Stimulated activated CD8-positive, alpha-beta memory T cell treated with anti-CD3 and anti-CD28 coated beads, Interleukin-12 subunit alpha, Interleukin-12 subunit beta, amount 100 ng/mL, for 1 hour (primary cell): ENCODE data around the gene MYF6.
"Not testable (repeated sequence)": the region's sequence is repeated elsewhere in the genome, so short reads cannot be mapped to it uniquely, and the experiment has no call there.

Source experiments
- DNase-seq: peaks from one replicate; pipeline ENCODE4 v3.0.0-alpha.2; 2020; ENCODE audit warnings: low read depth

MYF6 gene

GRCh38 chr12:80707126-80707829 lies at the start of gene MYF6:
TSS of gene MYF6 (plus strand) at chr12:80707634. CDS start at chr12:80707720, 86 bp downstream.
- no peak for DNase-seq

GRCh38 chr12:80659512-80660063 lies 47.8 kb upstream of the MYF6 start:
- no peak for DNase-seq

- no peak for DNase-seq
Observed at GRCh38 chr12:80662586-80662985, 44.8 kb upstream of the MYF6 start.

GRCh38 chr12:80670214-80670613 lies 37.2 kb upstream of the MYF6 start:
- DNase-seq, result no peak

- DNase-seq, result not testable (repeated sequence)
Observed at GRCh38 chr12:80676042-80676636, 31.3 kb upstream of the MYF6 start.

GRCh38 chr12:80676856-80677255 lies 30.6 kb upstream of the MYF6 start:
- DNase-seq, result no peak

GRCh38 chr12:80677994-80678393 lies 29.4 kb upstream of the MYF6 start:
- no peak for DNase-seq

- DNase-seq, result no peak
Observed at GRCh38 chr12:80679346-80680131, 27.9 kb upstream of the MYF6 start.

- DNase-seq, result no peak
Observed at GRCh38 chr12:80681287-80681686, 26.1 kb upstream of the MYF6 start.

- no peak for DNase-seq
Observed at GRCh38 chr12:80681786-80682185, 25.6 kb upstream of the MYF6 start.

- no peak for DNase-seq
Observed at GRCh38 chr12:80684077-80684495, 23.3 kb upstream of the MYF6 start.

GRCh38 chr12:80690090-80690489 lies 17.3 kb upstream of the MYF6 start:
- DNase-seq, result no peak

GRCh38 chr12:80690513-80690912 lies 16.9 kb upstream of the MYF6 start:
- DNase-seq, result no peak

GRCh38 chr12:80692114-80692513 lies 15.3 kb upstream of the MYF6 start:
- no peak for DNase-seq

GRCh38 chr12:80697270-80697887 lies 10.1 kb upstream of the MYF6 start:
- no peak for DNase-seq

GRCh38 chr12:80698256-80698655 lies 9.2 kb upstream of the MYF6 start:
- no peak for DNase-seq

- DNase-seq, result no peak
Observed at GRCh38 chr12:80698847-80699542, 8.4 kb upstream of the MYF6 start.

GRCh38 chr12:80700327-80700726 lies 7.1 kb upstream of the MYF6 start:
- DNase-seq, result no peak

- DNase-seq, result no peak
Observed at GRCh38 chr12:80701388-80701787, 6.0 kb upstream of the MYF6 start.

- DNase-seq, result no peak
Observed at GRCh38 chr12:80702889-80703805, 4.3 kb upstream of the MYF6 start.

- DNase-seq, result no peak
Observed at GRCh38 chr12:80704420-80704819, 3.0 kb upstream of the MYF6 start.
